ENCODE data around the gene CDH22.

- no peak for TF ChIP-seq EZH2phosphoT487 (IDR thresholded peaks at IDR 0.05)
- no peak for TF ChIP-seq CTCF (IDR thresholded peaks at IDR 0.05)
Measured at GRCh38 chr20:46343975-46344357, 35.7 kb upstream of the CDH22 start.
